Mesendoderm (in vitro differentiated cells): ENCODE measurements around the gene EPHA8.

Experiments
- DNase-seq: peaks from one replicate; pipeline ENCODE4 v3.0.0; 2013
- H2AK5ac ChIP-seq: 2 replicates; pipeline ENCODE4 v1.6.1; 2013; ENCODE audit warnings: low read length, inconsistent platforms
- H2BK120ac ChIP-seq: 2 replicates; pipeline ENCODE4 v1.6.1; 2013; ENCODE audit warnings: low read depth, mild to moderate bottlenecking, low read length, moderate library complexity, mixed read lengths
- H2BK15ac ChIP-seq: replicated peaks from 2 replicates; pipeline ENCODE4 v1.6.1; 2013; ENCODE audit warnings: low read depth, mild to moderate bottlenecking, moderate library complexity
- H2BK5ac ChIP-seq: 2 replicates; pipeline ENCODE4 v1.6.1; 2013; ENCODE audit warnings: low read length, inconsistent platforms
- H3K18ac ChIP-seq: 2 replicates; pipeline ENCODE4 v1.6.1; 2013; ENCODE audit warnings: mild to moderate bottlenecking, low read length, mixed read lengths
- H3K23ac ChIP-seq: one replicate; pipeline ENCODE4 v1.6.1; 2013; ENCODE audit warnings: low read length
- H3K27ac ChIP-seq: 2 replicates; pipeline ENCODE4 v1.5.1; 2013; ENCODE audit warnings: low read depth, mild to moderate bottlenecking, inconsistent platforms, low read length, moderate library complexity
- H3K27me3 ChIP-seq: 2 replicates; pipeline ENCODE4 v1.6.1; 2013; ENCODE audit warnings: low read length, control low read depth, mild to moderate bottlenecking, inconsistent platforms; ENCODE audit not compliant: insufficient read depth, poor library complexity
- H3K36me3 ChIP-seq: 2 replicates; pipeline ENCODE4 v1.6.1; 2013; ENCODE audit warnings: low read length, inconsistent platforms; ENCODE audit not compliant: control insufficient read depth, insufficient read depth
- H3K4ac ChIP-seq: one replicate; pipeline ENCODE4 v1.6.1; 2013; ENCODE audit warnings: low read depth, mild to moderate bottlenecking, low read length, moderate library complexity
- H3K4me1 ChIP-seq: 2 replicates; pipeline ENCODE4 v1.6.1; 2013; ENCODE audit warnings: low read depth, low read length, inconsistent platforms; ENCODE audit not compliant: control insufficient read depth
- H3K4me2 ChIP-seq: 2 replicates; pipeline ENCODE4 v1.6.1; 2013; ENCODE audit warnings: low read length
- H3K4me3 ChIP-seq: 2 replicates; pipeline ENCODE4 v1.5.1; 2013; ENCODE audit warnings: mild to moderate bottlenecking, low read length
- H3K56ac ChIP-seq: one replicate; pipeline ENCODE4 v1.6.1; 2013; ENCODE audit warnings: low read length
- H3K79me1 ChIP-seq: 2 replicates; pipeline ENCODE4 v1.6.1; 2013; ENCODE audit warnings: low read length, inconsistent platforms
- H3K79me2 ChIP-seq: 2 replicates; pipeline ENCODE4 v1.6.1; 2013; ENCODE audit warnings: mild to moderate bottlenecking, low read length; ENCODE audit not compliant: control insufficient read depth, insufficient read depth
- H3K9ac ChIP-seq: 2 replicates; pipeline ENCODE4 v1.6.1; 2013; ENCODE audit warnings: low read length, inconsistent platforms
- H4K5ac ChIP-seq: one replicate; pipeline ENCODE4 v1.6.1; 2013; ENCODE audit warnings: low read length
- H4K8ac ChIP-seq: one replicate; pipeline ENCODE4 v1.6.1; 2013; ENCODE audit warnings: low read depth, mild to moderate bottlenecking, control low read depth, low read length, moderate library complexity
- WGBS: extraction: QIAGEN DNeasy Blood & Tissue Kit; methylation state at CpG from one replicate; pipeline ENCODE4 v1.1.7; 2013; ENCODE audit warnings: low lambda C conversion rate, missing lambda C conversion rate; ENCODE audit not compliant: insufficient coverage; ENCODE audit errors: extremely low coverage; 5-methylcytosine and 5-hydroxymethylcytosine counted together

EPHA8 gene

DNA sequence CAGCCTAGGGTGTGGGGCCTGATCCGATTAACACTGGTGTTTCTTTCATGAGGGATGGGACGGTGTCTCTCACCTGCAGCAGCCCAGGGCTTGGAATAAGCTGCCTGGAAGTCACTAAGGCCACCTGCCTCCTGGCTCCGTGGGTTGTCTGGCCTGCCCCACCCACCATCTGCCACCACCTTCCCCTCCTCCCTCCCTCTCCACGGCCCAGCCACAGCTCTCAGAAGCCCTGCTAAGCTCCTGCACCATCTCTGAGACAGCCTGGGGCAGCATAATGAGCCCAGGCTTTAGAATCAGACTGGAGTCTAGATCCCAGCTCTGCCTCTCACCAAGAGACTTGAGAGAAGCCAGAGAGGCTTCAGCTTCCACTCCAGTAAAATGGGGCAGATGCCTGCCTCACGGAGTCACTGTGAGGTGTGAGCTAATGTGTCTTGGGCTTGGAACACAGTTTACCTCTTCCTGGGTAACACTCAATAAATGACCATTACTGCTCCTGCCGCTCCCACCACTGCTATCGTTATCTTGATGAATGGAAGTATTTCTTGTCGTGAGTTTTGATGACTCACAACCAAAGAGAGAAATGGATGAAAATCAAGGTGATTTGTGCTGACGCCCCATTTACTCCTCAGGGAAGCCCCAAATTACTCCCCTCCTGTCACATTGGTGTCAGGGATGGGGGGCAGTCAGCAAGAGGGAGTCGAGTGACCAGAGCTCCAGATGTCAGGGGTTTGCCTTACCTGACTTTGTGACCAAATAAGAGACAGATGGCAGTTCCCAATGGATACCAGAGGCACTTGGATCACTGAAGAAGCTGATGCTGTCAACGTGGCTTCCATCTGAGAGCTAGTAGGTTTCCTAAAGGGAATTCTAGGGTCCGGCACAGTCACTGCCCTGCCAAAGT is 49.6 kb downstream of the EPHA8 start:
- Histone ChIP-seq H3K9ac (no peak overlapping the region), H2BK120ac (no peak overlapping the region), H2BK5ac (no peak overlapping the region), H3K4ac (no peak overlapping the region), H4K8ac (no peak overlapping the region), H3K27ac (no peak overlapping the region), H3K4me3 (no peak overlapping the region), H2BK15ac (no peak overlapping the region), H3K18ac (no peak overlapping the region), H3K36me3 (no peaks in the 10 kb centered on the region), H3K27me3 (no peaks in the 10 kb centered on the region), H3K23ac (no peak overlapping the region), H3K4me2 (no peak overlapping the region), H3K56ac (no peak overlapping the region), H4K5ac (no peak overlapping the region), H3K79me1 (no peaks in the 10 kb centered on the region), H2AK5ac (no peak overlapping the region), H3K79me2 (no peaks in the 10 kb centered on the region), H3K4me1 (no peaks in the 10 kb centered on the region)
- DNase-seq, result no peak
- no CpG with 5 or more reads among the region's 12 CpGs for WGBS

GRCh38 chr1:22613572-22613918 is 50.3 kb downstream of the EPHA8 start:
- H2BK5ac ChIP-seq, result no peak overlapping the region
- H3K4me3 ChIP-seq, result no peak overlapping the region
- H2BK120ac ChIP-seq, result no peak overlapping the region
- no peak overlapping the region for H4K8ac ChIP-seq
- no peak overlapping the region for H3K56ac ChIP-seq
- H3K23ac ChIP-seq, result no peak overlapping the region
- H3K27me3 ChIP-seq, result no peaks in the 10 kb centered on the region
- no peak overlapping the region for H4K5ac ChIP-seq
- H3K9ac ChIP-seq, result no peak overlapping the region
- H2AK5ac ChIP-seq, result no peak overlapping the region
- WGBS, result no CpG with 5 or more reads among the region's 5 CpGs
- H3K79me2 ChIP-seq, result no peaks in the 10 kb centered on the region
- no peak overlapping the region for H3K27ac ChIP-seq
- no peak for DNase-seq
- no peak overlapping the region for H3K18ac ChIP-seq
- no peaks in the 10 kb centered on the region for H3K79me1 ChIP-seq
- H3K4ac ChIP-seq, result no peak overlapping the region
- H3K36me3 ChIP-seq, result no peaks in the 10 kb centered on the region
- H3K4me1 ChIP-seq, result no peaks in the 10 kb centered on the region
- no peak overlapping the region for H3K4me2 ChIP-seq
- H2BK15ac ChIP-seq, result no peak overlapping the region

- Histone ChIP-seq H3K56ac (no peak overlapping the region), H2BK15ac (no peak overlapping the region), H4K8ac (no peak overlapping the region), H4K5ac (no peak overlapping the region), H3K4me3 (no peak overlapping the region), H3K79me1 (no peaks in the 10 kb centered on the region), H3K4ac (no peak overlapping the region), H3K9ac (no peak overlapping the region), H3K36me3 (no peaks in the 10 kb centered on the region), H3K4me2 (no peak overlapping the region), H3K27ac (no peak overlapping the region), H3K18ac (no peak overlapping the region), H2AK5ac (no peak overlapping the region), H3K4me1 (no peaks in the 10 kb centered on the region), H3K79me2 (no peaks in the 10 kb centered on the region), H2BK5ac (no peak overlapping the region), H2BK120ac (no peak overlapping the region), H3K27me3 (no peaks in the 10 kb centered on the region), H3K23ac (no peak overlapping the region)
- WGBS, result no CpG with 5 or more reads among the region's 12 CpGs
- no peak for DNase-seq
Measured at GRCh38 chr1:22613951-22614350, 50.7 kb downstream of the EPHA8 start.

- H3K23ac ChIP-seq, result no peak overlapping the region
- H3K4me1 ChIP-seq, result no peaks in the 10 kb centered on the region
- no peak overlapping the region for H4K5ac ChIP-seq
- H2BK5ac ChIP-seq, result no peak overlapping the region
- H2BK120ac ChIP-seq, result no peak overlapping the region
- no peaks in the 10 kb centered on the region for H3K79me2 ChIP-seq
- H3K79me1 ChIP-seq, result no peaks in the 10 kb centered on the region
- H3K4me3 ChIP-seq, result no peak overlapping the region
- no peak overlapping the region for H3K18ac ChIP-seq
- H3K27me3 ChIP-seq, result no peaks in the 10 kb centered on the region
- H4K8ac ChIP-seq, result no peak overlapping the region
- no peak overlapping the region for H2BK15ac ChIP-seq
- no peak overlapping the region for H2AK5ac ChIP-seq
- H3K4ac ChIP-seq, result no peak overlapping the region
- no peak overlapping the region for H3K4me2 ChIP-seq
- H3K36me3 ChIP-seq, result no peaks in the 10 kb centered on the region
- no peak overlapping the region for H3K9ac ChIP-seq
- H3K27ac ChIP-seq, result no peak overlapping the region
- no peak overlapping the region for H3K56ac ChIP-seq
- WGBS, result no CpG with 5 or more reads among the region's 2 CpGs
- DNase-seq, result no peak
Measured at GRCh38 chr1:22615886-22616285, 52.6 kb downstream of the EPHA8 start.

- Histone ChIP-seq H3K56ac (no peak overlapping the region), H3K79me2 (no peaks in the 10 kb centered on the region), H3K4me3 (no peak overlapping the region), H2BK15ac (no peak overlapping the region), H3K23ac (no peak overlapping the region), H3K9ac (no peak overlapping the region), H3K18ac (no peak overlapping the region), H3K79me1 (no peaks in the 10 kb centered on the region), H3K4me1 (no peaks in the 10 kb centered on the region), H2AK5ac (no peak overlapping the region), H3K4ac (no peak overlapping the region), H4K8ac (no peak overlapping the region), H3K27me3 (no peaks in the 10 kb centered on the region), H3K4me2 (no peak overlapping the region), H2BK120ac (no peak overlapping the region), H3K27ac (no peak overlapping the region), H3K36me3 (no peaks in the 10 kb centered on the region), H2BK5ac (no peak overlapping the region), H4K5ac (no peak overlapping the region)
- DNase-seq, result no peak
- WGBS, result no CpG with 5 or more reads among the region's 11 CpGs
Measured at GRCh38 chr1:22616571-22616970, 53.3 kb downstream of the EPHA8 start.

DNA sequence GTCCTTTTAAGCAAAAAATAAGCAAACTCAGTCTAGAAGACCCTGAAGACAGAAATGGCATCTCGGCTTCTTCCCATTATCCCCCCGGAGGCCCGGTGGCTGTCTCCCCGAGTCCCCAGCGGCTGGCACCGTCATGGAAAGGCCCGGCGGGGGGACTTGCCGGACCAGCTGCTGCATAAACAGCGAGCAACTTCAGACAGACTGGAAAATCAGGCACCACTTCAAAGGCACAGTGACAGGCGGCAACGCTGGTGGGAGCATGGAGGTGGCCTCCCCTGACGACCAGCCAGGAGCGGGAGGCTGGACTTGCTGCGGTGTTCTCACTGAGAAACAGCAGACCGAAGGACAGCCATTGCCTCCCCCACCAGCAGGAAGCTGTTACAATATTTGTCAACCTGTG is 54.8 kb downstream of the EPHA8 start:
- Histone ChIP-seq H2BK15ac (no peak overlapping the region), H3K27me3 (no peaks in the 10 kb centered on the region), H3K27ac (no peak overlapping the region), H3K79me1 (no peaks in the 10 kb centered on the region), H2BK120ac (no peak overlapping the region), H3K4me1 (no peaks in the 10 kb centered on the region), H3K23ac (no peak overlapping the region), H3K56ac (no peak overlapping the region), H3K79me2 (no peaks in the 10 kb centered on the region), H2BK5ac (no peak overlapping the region), H4K8ac (no peak overlapping the region), H3K18ac (no peak overlapping the region), H4K5ac (no peak overlapping the region), H3K36me3 (no peaks in the 10 kb centered on the region), H3K4me2 (no peak overlapping the region), H3K4ac (no peak overlapping the region), H2AK5ac (no peak overlapping the region), H3K9ac (no peak overlapping the region), H3K4me3 (no peak overlapping the region)
- DNase-seq, result no peak
- no CpG with 5 or more reads among the region's 16 CpGs for WGBS
